ENCODE data around the gene AKT2.

Gene AKT2

DNA sequence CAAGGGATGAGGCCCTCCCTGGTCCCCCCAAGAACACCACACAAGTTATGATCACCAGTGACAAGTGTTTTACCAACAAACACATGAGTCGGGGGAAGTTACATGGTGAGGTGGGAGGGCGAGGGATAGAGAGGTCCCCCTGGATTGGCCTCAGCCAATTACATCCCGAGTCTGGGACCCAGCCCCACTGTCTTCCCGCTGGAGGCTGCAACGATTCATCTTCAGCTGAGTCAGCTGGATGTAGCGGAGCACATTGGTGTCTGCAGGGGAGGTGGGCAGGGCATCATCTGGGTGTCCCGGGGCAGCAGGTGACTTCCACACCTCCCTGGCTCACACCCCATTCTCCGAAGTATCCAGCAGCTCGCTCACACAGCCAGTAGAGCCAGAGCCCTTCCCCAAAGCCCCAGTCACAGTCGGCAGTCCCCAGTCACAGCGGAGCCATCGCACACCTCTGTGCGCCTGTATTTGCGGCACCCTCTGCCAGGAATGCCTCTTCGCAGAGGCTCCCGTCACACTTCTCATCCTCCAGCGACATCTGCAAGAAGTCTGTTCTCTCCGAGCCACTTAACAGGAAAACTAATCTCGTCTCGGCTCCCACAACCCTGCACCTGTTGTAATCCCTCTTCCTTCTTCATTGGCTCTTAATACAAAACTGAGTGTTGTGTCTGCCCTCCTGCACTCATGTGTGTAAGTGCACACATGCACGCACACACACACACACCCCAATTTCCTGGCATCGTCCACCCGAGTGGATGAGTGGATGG is 69.0 kb downstream of the AKT2 start:
- DNase-seq, result no peak

DNA sequence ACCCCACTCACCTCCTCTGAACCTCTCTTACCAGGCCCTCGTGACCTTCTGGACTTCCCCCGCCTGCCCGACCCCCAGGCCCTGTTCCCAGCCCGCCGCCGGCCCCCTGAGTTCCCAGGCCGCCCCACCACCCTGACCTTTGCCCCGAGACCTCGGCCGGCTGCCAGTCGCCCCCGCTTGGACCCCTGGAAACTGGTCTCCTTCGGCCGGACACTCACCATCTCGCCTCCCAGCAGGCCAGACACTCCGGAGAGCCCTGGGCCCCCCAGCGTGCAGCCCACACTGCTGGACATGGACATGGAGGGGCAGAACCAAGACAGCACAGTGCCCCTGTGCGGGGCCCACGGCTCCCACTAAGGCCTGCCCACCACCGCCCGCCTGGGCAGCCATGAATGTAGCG is 70.2 kb downstream of the AKT2 start:
- no peak for DNase-seq

DNA sequence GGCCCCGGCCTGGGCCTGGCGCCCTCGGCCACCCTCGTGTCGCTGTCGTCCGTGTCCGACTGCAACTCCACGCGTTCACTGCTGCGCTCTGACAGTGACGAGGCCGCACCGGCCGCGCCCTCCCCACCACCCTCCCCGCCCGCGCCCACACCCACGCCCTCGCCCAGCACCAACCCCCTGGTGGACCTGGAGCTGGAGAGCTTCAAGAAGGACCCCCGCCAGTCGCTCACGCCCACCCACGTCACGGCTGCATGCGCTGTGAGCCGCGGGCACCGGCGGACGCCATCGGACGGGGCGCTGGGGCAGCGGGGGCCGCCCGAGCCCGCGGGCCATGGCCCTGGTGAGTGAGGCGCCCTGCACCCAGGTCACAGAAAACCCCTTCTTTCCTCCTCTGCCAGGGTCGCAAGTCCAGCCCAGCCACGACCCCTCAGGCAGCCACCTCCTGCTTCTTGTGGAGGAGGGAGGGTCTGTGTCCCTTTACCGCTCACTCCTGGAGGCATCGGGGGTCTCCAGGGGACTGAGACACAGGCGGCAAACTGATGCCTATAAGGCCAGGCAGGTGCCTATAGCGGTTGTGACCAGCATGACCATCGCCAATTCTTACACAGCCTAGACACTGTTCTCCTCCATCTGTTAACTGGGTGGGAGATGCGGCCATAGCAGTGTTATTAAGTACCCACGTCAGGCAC is 71.1 kb downstream of the AKT2 start:
- no peak for DNase-seq

DNA sequence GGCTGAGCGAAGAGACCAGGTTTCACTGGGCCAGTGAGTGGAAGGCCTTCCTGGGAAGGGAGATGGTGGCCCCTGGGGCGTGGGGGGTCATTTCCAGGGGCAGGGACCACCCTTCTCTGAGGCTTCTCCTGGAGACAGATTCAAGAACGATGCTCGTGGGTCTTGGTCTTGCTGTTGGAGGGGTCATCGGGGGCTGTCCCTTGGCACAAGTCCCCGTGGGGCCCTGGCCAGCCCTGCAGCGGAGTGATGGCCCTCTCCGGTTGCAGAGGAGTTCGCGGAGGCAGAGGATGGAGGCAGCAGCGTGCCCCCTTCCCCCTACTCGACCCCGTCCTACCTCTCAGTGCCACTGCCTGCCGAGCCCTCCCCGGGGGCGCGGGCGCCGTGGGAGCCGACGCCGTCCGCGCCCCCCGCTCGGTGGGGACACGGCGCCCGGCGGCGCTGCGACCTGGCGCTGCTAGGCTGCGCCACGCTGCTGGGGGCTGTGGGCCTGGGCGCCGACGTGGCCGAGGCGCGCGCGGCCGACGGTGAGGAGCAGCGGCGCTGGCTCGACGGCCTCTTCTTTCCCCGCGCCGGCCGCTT is 71.8 kb downstream of the AKT2 start:
- no peak for DNase-seq

DNA sequence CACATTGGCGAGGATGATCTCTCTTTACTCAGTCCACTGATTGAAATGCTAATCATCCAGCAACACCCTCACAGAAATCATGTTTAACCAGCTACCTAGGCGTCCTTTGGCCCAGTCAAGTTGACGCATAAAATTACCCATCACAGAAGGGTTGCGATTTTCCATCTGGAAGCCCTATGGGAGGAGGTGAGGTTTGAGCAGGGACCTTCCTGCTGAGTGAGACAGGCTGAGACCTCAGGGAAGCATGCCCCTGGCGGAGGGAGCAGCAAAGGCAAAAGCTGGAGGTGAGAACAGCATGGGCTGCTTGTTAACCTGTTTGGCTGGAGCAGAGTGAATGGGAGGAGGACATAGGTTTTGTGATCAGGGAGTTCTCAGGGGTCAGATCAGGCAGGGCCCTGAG is 74.3 kb downstream of the AKT2 start:
- DNase-seq, result no peak

DNA sequence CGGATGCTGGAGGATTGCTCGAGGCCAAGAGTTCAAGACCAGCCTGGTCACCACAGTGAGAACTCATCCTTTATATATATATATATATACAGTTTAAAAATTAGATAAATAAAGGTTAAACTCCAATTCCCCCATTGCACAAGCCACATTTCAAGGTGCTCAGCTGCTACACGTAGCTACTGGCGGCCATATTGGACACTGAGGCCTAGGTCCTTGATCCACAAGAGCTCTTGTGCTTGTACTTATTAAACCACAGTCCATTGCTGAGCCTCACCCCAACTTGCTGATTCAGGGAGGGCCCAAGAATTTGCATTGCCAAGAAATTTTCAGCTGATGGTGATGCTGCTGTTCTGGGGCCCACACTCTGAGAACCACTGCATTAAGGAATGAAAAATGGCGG is 76.5 kb downstream of the AKT2 start:
- no peak for DNase-seq

DNA sequence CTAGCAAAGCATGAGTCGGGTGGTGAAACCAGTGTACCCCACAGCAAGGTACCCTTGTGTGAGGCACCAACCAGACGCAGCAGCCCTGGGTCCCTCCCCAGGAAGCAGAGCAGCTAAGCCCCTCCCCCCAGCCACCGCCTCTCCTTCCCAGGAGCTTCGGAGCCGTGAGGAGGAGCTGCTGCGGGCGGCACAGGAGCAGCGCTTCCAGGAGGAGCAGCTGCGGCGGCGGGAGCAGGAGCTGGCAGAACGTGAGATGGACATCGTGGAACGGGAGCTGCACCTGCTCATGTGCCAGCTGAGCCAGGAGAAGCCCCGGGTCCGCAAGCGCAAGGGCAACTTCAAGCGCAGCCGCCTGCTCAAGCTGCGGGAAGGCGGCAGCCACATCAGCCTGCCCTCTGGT is 79.4 kb downstream of the AKT2 start:
- no peak for DNase-seq

DNA sequence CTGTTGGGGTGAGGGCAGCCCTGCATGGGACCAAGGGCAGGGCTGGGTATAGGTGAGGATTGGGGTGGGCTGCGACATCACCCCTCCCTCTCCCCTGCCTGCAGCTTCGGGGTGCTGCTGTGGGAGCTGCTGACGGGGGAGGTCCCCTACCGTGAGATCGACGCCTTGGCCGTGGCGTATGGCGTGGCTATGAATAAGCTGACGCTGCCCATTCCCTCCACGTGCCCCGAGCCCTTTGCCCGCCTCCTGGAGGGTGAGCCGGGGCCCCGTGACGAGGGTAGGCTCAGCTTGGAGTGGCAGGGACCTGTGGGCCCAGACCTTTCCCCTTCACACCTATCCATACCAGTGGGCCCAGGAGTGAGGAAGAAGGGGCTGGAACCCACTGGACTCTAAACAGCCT is 80.8 kb downstream of the AKT2 start:
- DNase-seq, result no peak

DNA sequence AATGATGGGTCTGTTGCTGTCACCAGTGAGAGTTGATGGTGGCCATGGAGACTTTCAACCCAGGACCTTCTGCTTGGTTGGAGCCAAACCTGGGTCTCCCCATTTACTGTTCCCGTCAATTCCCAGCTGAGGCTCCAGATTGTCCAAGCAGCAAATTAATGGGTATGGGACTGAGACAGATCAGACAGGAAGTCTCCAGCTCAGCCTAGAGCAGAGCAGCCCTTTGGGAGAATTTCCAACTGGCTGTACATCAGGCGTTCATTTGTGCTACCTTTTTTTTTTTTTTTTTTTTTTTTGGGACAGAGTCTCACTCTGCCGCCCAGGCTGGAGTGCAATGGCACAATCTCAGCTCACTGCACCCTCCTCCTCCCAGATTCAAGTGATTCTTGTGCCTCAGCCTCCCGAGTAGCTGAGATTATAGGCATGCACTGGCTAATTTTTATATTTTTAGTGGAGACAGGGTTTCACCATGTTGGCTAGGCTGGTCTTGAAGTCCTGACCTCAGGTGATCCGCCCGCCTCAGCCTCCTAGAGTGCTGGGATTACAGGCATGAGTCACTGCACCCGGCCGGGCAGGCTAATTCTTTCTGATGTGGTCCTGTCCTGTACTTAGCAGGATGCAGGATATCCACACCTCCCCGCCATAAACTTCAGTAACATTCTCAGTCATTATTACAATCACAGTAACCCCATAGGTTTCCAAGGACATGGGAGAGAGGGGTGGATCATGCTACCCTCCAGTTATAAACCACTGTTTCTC is 84.6 kb downstream of the AKT2 start:
- no peak for DNase-seq

DNA sequence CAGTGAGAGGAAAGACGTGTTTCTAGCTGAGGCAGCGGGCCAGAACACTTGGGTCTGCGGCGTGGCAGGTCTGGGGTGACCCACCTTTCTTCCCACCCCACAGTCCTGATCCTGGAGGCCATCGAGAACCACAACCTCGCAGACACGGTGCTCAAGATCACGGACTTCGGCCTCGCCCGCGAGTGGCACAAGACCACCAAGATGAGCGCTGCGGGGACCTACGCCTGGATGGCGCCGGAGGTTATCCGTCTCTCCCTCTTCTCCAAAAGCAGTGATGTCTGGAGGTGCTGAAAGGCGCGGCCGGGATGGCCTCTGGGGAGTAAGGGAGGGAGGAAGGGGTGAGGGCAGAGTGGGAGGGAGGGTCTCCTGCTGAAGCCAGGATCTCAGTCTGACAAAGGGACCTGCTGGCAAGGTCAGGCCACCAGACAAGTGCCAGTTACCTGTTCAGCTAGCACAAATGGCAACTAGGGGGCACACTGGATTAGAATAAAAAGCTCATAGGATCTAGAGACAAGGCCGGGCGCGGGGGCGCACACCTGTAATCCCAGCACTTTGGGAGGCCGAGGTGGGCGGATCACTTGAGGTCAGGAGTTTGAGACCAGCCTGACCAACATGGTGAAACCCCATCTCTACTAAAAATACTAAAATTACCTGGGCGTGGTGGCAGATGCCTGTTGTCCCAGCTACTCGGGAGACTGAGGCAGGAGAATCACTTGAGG is 86.7 kb downstream of the AKT2 start:
- no peak for DNase-seq

DNA sequence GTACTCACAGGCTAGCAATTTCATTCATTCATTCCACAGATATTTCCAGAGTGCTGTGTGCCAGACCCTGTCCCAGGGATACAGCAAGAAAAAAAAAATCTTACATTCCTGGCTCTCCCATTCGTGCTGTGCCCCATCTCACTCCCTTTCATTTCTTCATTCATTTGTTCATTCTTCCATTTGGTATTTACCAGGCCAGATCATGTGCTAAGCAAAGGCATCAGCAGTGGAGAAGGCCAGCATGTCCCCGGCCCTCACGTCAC is 91.6 kb downstream of the AKT2 start:
- DNase-seq, result no peak

DNA sequence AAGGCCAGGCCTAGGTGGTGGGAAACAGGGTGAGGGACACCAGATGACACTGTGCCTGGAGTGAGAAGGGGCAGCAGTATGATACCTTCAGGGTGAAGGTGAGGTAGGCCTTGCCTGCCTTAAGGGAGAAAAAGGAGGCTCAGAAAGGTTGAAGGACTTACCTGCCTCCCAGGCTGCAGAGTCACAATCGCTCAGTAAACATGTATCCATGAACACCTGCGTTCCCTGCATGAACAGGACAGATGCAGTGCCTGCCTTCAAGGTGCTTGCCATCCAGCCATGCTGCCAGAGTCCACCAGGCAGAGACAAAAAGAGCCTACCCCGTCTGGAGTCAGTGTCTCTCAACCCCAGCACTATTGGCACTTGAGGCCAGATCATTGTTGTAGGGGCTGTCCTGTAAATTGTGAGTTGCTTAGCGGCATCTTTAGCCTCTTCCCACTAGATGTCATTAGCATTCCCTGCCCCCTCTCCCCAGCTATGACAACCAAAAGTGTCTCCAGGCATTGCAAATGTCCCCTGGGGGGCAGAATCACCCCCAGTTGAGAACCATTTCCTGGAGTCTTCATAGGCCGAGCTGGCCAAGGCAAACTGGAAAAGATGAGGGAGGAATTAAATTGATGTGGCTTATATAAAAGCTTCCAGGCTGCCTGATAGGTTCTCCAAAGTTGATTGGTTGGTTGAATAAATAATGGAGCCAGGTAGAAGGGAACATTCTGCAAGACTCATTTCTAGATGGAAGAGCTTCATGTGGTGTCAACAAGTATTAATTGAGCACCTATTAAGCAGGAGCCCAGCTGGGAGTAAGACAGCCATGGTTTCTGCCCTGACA is 92.2 kb downstream of the AKT2 start:
- no peak for DNase-seq

DNA sequence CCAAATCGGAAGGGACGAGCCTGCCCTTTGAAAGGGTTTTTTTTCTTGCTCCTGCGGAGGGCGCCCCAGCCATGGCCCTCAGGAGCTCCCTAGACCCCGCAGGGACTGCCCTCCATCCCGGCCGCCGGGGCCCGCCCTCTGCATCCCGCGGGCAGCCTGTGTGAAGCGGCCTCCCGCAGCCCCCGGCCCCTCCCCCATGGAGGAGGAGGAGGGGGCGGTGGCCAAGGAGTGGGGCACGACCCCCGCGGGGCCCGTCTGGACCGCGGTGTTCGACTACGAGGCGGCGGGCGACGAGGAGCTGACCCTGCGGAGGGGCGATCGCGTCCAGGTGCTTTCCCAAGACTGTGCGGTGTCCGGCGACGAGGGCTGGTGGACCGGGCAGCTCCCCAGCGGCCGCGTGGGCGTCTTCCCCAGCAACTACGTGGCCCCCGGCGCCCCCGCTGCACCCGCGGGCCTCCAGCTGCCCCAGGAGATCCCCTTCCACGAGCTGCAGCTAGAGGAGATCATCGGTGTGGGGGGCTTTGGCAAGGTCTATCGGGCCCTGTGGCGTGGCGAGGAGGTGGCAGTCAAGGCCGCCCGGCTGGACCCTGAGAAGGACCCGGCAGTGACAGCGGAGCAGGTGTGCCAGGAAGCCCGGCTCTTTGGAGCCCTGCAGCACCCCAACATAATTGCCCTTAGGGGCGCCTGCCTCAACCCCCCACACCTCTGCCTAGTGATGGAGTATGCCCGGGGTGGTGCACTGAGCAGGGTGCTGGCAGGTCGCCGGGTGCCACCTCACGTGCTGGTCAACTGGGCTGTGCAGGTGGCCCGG is 93.1 kb downstream of the AKT2 start:
- DNase-seq, result no peak

DNA sequence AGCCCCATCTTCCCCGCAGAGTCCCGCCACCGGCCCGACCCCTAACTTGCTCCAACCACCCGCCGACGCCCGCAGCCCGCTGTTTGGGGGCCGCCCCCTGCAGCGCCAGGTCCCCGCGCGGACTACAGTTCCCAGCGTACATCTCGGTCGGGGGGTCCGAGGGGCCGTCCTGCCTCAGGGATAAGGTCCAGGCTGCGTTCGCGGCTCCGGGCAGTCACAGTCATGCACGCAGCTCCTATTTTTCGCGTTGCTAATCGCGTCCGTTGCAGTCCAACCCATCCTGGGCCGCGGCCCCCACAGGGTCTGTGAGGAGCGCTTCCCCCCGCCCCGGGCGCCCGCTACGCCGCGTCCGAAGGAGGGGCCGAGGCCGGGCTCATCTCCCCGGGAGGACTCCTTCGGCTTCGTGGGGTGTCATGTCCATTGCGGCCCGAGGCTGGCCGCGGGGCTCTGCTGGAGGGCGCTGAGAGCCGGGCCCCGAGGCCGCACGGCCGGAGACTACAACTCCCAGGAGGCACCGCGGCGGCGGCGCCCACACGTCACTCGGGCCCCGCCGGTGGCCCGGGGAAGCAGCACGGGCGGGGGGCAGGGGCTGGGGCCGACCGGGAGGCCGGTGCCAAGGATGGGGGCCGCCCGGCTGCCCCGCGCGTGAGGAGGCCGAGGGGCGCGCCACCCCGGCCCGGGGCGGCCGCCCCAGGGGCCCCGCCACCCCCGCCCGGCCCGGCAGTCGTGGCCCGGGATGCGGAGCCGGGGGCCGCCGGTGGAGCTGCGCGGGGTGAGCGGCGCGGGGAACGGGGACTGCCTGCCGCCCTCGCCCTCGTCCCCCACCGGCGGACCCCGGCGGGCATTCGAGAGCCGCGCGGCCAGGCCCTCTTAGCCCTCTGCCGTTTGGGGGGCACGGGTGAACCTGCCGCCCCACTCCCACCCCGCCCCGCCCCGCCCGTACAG is 94.0 kb downstream of the AKT2 start, which contains the start of gene MAP3K10:
Gene MAP3K10 (plus strand): TSS at position 536 of the 945 bp plus-strand sequence. CDS start 606 bp downstream, outside the sequence.
- DNase-seq, result no peak

DNA sequence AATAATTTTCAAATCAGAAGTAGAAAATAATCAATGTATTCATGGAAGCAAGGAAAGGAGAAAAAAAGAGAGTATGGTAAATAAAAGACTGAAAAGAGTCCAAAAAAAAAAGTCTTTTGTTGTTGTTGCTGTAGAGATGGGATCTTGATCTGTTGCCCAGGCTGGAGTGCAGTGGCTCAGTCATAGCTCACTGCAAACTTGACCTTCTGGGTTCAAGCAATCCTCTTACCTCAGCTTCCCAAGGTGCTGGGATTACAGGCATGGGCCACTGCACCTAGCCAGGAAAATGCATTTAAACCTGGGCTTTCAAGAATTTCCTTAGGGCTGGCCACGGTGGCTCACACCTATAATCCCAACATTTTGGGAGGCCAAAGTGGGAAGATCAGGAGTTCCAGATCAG is 100.9 kb downstream of the AKT2 start:
- DNase-seq, result no peak
